ENCODE measurements around the gene RDH5. TPM values are rescaled to one million over a fixed set of nuclear protein-coding genes. Genes with fewer than 3 reads are reported as not detected.

RDH5 gene
- total and polyA plus RNA-seq, 2 of the 13 experiments (the other 11 are each of a cell fraction or from before 2014, with no cell fraction given): 2.6 to 5.7 TPM

- no peak for TF ChIP-seq ZNF318 (CRISPR knock-in tag; IDR thresholded peaks at IDR 0.05)
- TF ChIP-seq U2AF1 (optimal IDR thresholded peaks at IDR 0.05; ENCODE audit: low read depth, low read length): no peak
- peak; percentile 81 for TF ChIP-seq ZNF556 (CRISPR knock-in tag; IDR thresholded peaks at IDR 0.05; ENCODE audit: borderline replicate concordance)
- no peak for TF ChIP-seq ZNF296 (CRISPR knock-in tag; conservative IDR thresholded peaks at IDR 0.05)
- TF ChIP-seq KDM5A (IDR thresholded peaks at IDR 0.05; ENCODE audit: borderline replicate concordance, low read length): no peak
- TF ChIP-seq HOXA5 (CRISPR knock-in tag; IDR thresholded peaks at IDR 0.05): peak; percentile 62; the same call in 1 of the 2 replicates
- TF ChIP-seq, protein P1, sequence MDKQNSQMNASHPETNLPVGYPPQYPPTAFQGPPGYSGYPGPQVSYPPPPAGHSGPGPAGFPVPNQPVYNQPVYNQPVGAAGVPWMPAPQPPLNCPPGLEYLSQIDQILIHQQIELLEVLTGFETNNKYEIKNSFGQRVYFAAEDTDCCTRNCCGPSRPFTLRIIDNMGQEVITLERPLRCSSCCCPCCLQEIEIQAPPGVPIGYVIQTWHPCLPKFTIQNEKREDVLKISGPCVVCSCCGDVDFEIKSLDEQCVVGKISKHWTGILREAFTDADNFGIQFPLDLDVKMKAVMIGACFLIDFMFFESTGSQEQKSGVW (CRISPR knock-in tag; IDR thresholded peaks at IDR 0.05; ENCODE audit: borderline replicate concordance): no peak
- TF ChIP-seq, protein P2, sequence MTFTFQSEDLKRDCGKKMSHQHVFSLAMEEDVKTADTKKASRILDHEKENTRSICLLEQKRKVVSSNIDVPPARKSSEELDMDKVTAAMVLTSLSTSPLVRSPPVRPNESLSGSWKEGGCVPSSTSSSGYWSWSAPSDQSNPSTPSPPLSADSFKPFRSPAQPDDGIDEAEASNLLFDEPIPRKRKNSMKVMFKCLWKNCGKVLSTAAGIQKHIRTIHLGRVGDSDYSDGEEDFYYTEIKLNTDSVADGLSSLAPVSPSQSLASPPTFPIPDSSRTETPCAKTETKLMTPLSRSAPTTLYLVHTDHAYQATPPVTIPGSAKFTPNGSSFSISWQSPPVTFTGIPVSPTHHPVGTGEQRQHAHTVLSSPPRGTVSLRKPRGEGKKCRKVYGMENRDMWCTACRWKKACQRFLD (CRISPR knock-in tag; IDR thresholded peaks at IDR 0.05; ENCODE audit: borderline replicate concordance): peak; percentile 24; the same call in 1 of the 2 replicates
- no peak for TF ChIP-seq SMC3 (IDR thresholded peaks at IDR 0.05; ENCODE audit: low read length)
- peak; percentile 72 for TF ChIP-seq HNRNPK (IDR thresholded peaks at IDR 0.05; ENCODE audit: low read depth, low read length, poor library complexity, severe bottlenecking)
- TF ChIP-seq ZNF781 (CRISPR knock-in tag; IDR thresholded peaks at IDR 0.05; ENCODE audit: borderline replicate concordance, not compliant biosample characterization): no peak
- TF ChIP-seq PRDM4 (CRISPR knock-in tag; IDR thresholded peaks at IDR 0.05; ENCODE audit: borderline replicate concordance): no peak
- no peak for TF ChIP-seq ZNF550 (CRISPR knock-in tag; IDR thresholded peaks at IDR 0.05; ENCODE audit: borderline replicate concordance)
- TF ChIP-seq ZNF343 (CRISPR knock-in tag; IDR thresholded peaks at IDR 0.05): no peak
- no peak for TF ChIP-seq MEF2D (CRISPR knock-in tag; IDR thresholded peaks at IDR 0.05)
Observed at GRCh38 chr12:55728939-55729818, 9.0 kb downstream of the RDH5 start, which contains the start of gene CD63 (continued).
